ENCODE measurements around the gene RND3. TPM values are rescaled to one million over a fixed set of nuclear protein-coding genes. Genes with fewer than 3 reads are reported as not detected.
A peak's percentile ranks its signal among the peaks of the same experiment; 100 is the strongest.

RND3 gene
- total and polyA plus RNA-seq, 10 of the 15 experiments (the other 5 are each of a cell fraction or from before 2014, with no cell fraction given): 0.38 to 18.3 (median 0.93) TPM

GRCh38 chr2:150487537-150488429 is at the start of gene RND3 (continued):
- TF ChIP-seq PML (IDR thresholded peaks at IDR 0.05; ENCODE audit: low read length) (no peak), CBFB (IDR thresholded peaks at IDR 0.05; ENCODE audit: low read depth) (no peak), ZNF592 (IDR thresholded peaks at IDR 0.05) (no peak), FOXK2 (IDR thresholded peaks at IDR 0.05) (no peak), SRF (IDR thresholded peaks at IDR 0.05; ENCODE audit: low read depth in 2 of 2, low read length in 2 of 2) (0 out of 4 replicates have a peak, but pooled peaks of 1 of the 2 experiments have one; percentile 48), SUZ12 (IDR thresholded peaks at IDR 0.05; ENCODE audit: unreplicated experiment) (no peak), CHD4 (IDR thresholded peaks at IDR 0.05) (no peak), ZNF207 (IDR thresholded peaks at IDR 0.05; ENCODE audit: borderline replicate concordance) (no peak), CBX5 (IDR thresholded peaks at IDR 0.05; ENCODE audit: low read depth) (no peak), ZNF274 (IDR thresholded peaks at IDR 0.05; ENCODE audit: insufficient read depth, insufficient read length) (no peak), SREBF2 (IDR thresholded peaks at IDR 0.05; ENCODE audit: low read length) (no peak), NFYB (IDR thresholded peaks at IDR 0.05; ENCODE audit: insufficient read depth, low read depth, low read length) (no peak), TCF12 (IDR thresholded peaks at IDR 0.05; ENCODE audit: low read depth, low read length) (peak; percentile 54; the same call in 1 of the 2 replicates), EZH2 (IDR thresholded peaks at IDR 0.05; ENCODE audit: borderline replicate concordance, control insufficient read depth, low read depth, low read length) (0 out of 2 replicates have a peak, but pooled peaks have one; percentile 66), BMI1 (IDR thresholded peaks at IDR 0.05; ENCODE audit: borderline replicate concordance) (no peak)
- TF ChIP-seq, protein P1, sequence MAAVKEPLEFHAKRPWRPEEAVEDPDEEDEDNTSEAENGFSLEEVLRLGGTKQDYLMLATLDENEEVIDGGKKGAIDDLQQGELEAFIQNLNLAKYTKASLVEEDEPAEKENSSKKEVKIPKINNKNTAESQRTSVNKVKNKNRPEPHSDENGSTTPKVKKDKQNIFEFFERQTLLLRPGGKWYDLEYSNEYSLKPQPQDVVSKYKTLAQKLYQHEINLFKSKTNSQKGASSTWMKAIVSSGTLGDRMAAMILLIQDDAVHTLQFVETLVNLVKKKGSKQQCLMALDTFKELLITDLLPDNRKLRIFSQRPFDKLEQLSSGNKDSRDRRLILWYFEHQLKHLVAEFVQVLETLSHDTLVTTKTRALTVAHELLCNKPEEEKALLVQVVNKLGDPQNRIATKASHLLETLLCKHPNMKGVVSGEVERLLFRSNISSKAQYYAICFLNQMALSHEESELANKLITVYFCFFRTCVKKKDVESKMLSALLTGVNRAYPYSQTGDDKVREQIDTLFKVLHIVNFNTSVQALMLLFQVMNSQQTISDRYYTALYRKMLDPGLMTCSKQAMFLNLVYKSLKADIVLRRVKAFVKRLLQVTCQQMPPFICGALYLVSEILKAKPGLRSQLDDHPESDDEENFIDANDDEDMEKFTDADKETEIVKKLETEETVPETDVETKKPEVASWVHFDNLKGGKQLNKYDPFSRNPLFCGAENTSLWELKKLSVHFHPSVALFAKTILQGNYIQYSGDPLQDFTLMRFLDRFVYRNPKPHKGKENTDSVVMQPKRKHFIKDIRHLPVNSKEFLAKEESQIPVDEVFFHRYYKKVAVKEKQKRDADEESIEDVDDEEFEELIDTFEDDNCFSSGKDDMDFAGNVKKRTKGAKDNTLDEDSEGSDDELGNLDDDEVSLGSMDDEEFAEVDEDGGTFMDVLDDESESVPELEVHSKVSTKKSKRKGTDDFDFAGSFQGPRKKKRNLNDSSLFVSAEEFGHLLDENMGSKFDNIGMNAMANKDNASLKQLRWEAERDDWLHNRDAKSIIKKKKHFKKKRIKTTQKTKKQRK (IDR thresholded peaks at IDR 0.05; ENCODE audit: low read depth, low read length): no peak
- TF ChIP-seq, protein P2, sequence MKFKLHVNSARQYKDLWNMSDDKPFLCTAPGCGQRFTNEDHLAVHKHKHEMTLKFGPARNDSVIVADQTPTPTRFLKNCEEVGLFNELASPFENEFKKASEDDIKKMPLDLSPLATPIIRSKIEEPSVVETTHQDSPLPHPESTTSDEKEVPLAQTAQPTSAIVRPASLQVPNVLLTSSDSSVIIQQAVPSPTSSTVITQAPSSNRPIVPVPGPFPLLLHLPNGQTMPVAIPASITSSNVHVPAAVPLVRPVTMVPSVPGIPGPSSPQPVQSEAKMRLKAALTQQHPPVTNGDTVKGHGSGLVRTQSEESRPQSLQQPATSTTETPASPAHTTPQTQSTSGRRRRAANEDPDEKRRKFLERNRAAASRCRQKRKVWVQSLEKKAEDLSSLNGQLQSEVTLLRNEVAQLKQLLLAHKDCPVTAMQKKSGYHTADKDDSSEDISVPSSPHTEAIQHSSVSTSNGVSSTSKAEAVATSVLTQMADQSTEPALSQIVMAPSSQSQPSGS (IDR thresholded peaks at IDR 0.05; ENCODE audit: low read length): no peak
